IMR-90 (cell line): Measurements from ENCODE around the gene COL9A2. TPM values are rescaled to one million over a fixed set of nuclear protein-coding genes. Genes with fewer than 3 reads are reported as not detected.
A peak's percentile ranks its signal among the peaks of the same experiment; 100 is the strongest.

ENCODE experiments used
- ATAC-seq: fragments of 200-7000 bp; cut with Tn5 transposase; 2 replicates; pipeline ENCODE4 v1.9.1; 2020; ENCODE audit warnings: low read depth, mild to moderate bottlenecking, moderate library complexity
- BruUV-seq: library from RNA; stranded (reverse); fragments of 400-500 nt; replicated peaks from 2 replicates; lab custom pipeline; 2021; lab: Mats Ljungman, UMichigan
- CTCF ChIA-PET: fragments of 300-600 bp; formaldehyde crosslinking; extraction: SDS; loops from one replicate; lab custom pipeline; 2021; ENCODE audit warnings: antibody characterized with exemption; lab: Yijun Ruan, JAX
- POLR2A ChIA-PET: fragments of 300-600 bp; sonication (Branson Sonifier 250); formaldehyde crosslinking; loops from one replicate; lab custom pipeline; 2022; ENCODE audit warnings: antibody characterized with exemption; ENCODE audit not compliant: unreplicated experiment; lab: Charles Lee
- DNase-seq: peaks from one replicate; pipeline ENCODE4 v3.0.0; 2013
- H2AFZ ChIP-seq: replicated peaks from 2 replicates; pipeline ENCODE3; 2013; ENCODE audit warnings: low read length, mild to moderate bottlenecking; ENCODE audit not compliant: poor library complexity
- H2AK5ac ChIP-seq: 2 replicates; pipeline ENCODE4 v1.6.1; 2013; ENCODE audit warnings: low read depth, low read length, inconsistent platforms
- H2AK9ac ChIP-seq: replicated peaks from 2 replicates; pipeline ENCODE3; 2013; ENCODE audit warnings: mild to moderate bottlenecking, low read depth, low read length, moderate library complexity; ENCODE audit not compliant: poor library complexity
- H2BK120ac ChIP-seq: 2 replicates; pipeline ENCODE4 v1.6.1; 2013; ENCODE audit warnings: low read depth, low read length, inconsistent platforms
- H2BK15ac ChIP-seq: 3 replicates; pipeline ENCODE4 v1.6.1; 2013; ENCODE audit warnings: low read depth, low read length, inconsistent platforms
- H2BK20ac ChIP-seq: 2 replicates; pipeline ENCODE4 v1.6.1; 2013; ENCODE audit warnings: low read depth, mild to moderate bottlenecking, inconsistent platforms, low read length, moderate library complexity
- H2BK5ac ChIP-seq: 2 replicates; pipeline ENCODE4 v1.6.1; 2013; ENCODE audit warnings: mild to moderate bottlenecking, low read depth, low read length, inconsistent platforms; ENCODE audit not compliant: poor library complexity, severe bottlenecking
- H3K14ac ChIP-seq: replicated peaks from 2 replicates; pipeline ENCODE4 v1.6.1; 2013; ENCODE audit warnings: low read depth, low read length, inconsistent platforms
- H3K18ac ChIP-seq: 2 replicates; pipeline ENCODE4 v1.6.1; 2013; ENCODE audit warnings: low read depth, low read length, control low read depth
- H3K23ac ChIP-seq: 2 replicates; pipeline ENCODE4 v1.6.1; 2013; ENCODE audit warnings: low read depth, low read length, inconsistent platforms
- H3K27ac ChIP-seq: 2 replicates; pipeline ENCODE4 v1.5.1; 2013; ENCODE audit warnings: mild to moderate bottlenecking, control low read depth, low read length; ENCODE audit not compliant: insufficient read depth
- H3K27me3 ChIP-seq: 2 replicates; pipeline ENCODE4 v1.6.1; 2013; ENCODE audit warnings: low read length; ENCODE audit not compliant: control insufficient read depth, insufficient read depth
- H3K36me3 ChIP-seq: 2 replicates; pipeline ENCODE4 v1.6.1; 2013; ENCODE audit warnings: low read length, mixed read lengths; ENCODE audit not compliant: control insufficient read depth, insufficient read depth
- H3K4ac ChIP-seq: 2 replicates; pipeline ENCODE4 v1.6.1; 2013; ENCODE audit warnings: low read depth, low read length, inconsistent platforms
- H3K4me1 ChIP-seq: 2 replicates; pipeline ENCODE4 v1.6.1; 2013; ENCODE audit warnings: low read length, mixed read lengths; ENCODE audit not compliant: control insufficient read depth, insufficient read depth
- H3K4me2 ChIP-seq: 2 replicates; pipeline ENCODE4 v1.6.1; 2013; ENCODE audit warnings: low read depth, mild to moderate bottlenecking, control low read depth, low read length, moderate library complexity
- H3K4me3 ChIP-seq: 2 replicates; pipeline ENCODE4 v1.5.1; 2013; ENCODE audit warnings: low read depth, mild to moderate bottlenecking, control low read depth, low read length, moderate library complexity; ENCODE audit not compliant: insufficient read depth
- H3K56ac ChIP-seq: 2 replicates; pipeline ENCODE4 v1.6.1; 2013; ENCODE audit warnings: low read length, inconsistent platforms; ENCODE audit not compliant: insufficient read depth; ENCODE audit errors: extremely low read depth
- H3K79me1 ChIP-seq, 2 experiments: 2 replicates each; pipeline ENCODE4 v1.6.1; 2013; ENCODE audit warnings: low read length in 2 of 2, inconsistent platforms in 1 of 2, low read depth in 1 of 2
- H3K9ac ChIP-seq: 2 replicates; pipeline ENCODE4 v1.6.1; 2013; ENCODE audit warnings: low read depth, low read length, control low read depth
- H3K9me1 ChIP-seq: 2 replicates; pipeline ENCODE4 v1.6.1; 2013; ENCODE audit warnings: low read length, inconsistent platforms; ENCODE audit not compliant: insufficient read depth
- H3K9me3 ChIP-seq: 2 replicates; pipeline ENCODE4 v1.6.1; 2013; ENCODE audit warnings: low read length; ENCODE audit not compliant: control insufficient read depth, insufficient read depth
- H4K20me1 ChIP-seq: 2 replicates; pipeline ENCODE4 v1.6.1; 2013; ENCODE audit warnings: low read length, inconsistent platforms; ENCODE audit not compliant: insufficient read depth
- H4K5ac ChIP-seq: 2 replicates; pipeline ENCODE4 v1.6.1; 2013; ENCODE audit warnings: mild to moderate bottlenecking, low read depth, low read length, control low read depth
- H4K8ac ChIP-seq, 2 experiments: 2 replicates each; pipeline ENCODE4 v1.6.1; 2013; ENCODE audit warnings: low read depth in 2 of 2, low read length in 2 of 2, control low read depth in 1 of 2, inconsistent platforms in 1 of 2
- H4K91ac ChIP-seq: 2 replicates; pipeline ENCODE4 v1.6.1; 2013; ENCODE audit warnings: low read depth, low read length, inconsistent platforms; ENCODE audit not compliant: insufficient read depth
- POLR2A ChIP-seq: IDR thresholded peaks from 2 replicates; pipeline ENCODE4 v1.6.1; 2012; ENCODE audit warnings: mild to moderate bottlenecking, low read depth, low read length
- WGBS, 2 experiments: methylation state at CpG; one replicate each; pipeline versions ENCODE4 v1.1.5 to v1.1.7; 2013; ENCODE audit warnings: missing lambda C conversion rate in 2 of 2; ENCODE audit not compliant: insufficient read length in 1 of 2; ENCODE audit errors: extremely low coverage in 2 of 2; 5-methylcytosine and 5-hydroxymethylcytosine counted together
- dilution Hi-C: fragments of 300-500 bp; cut with HindIII; formaldehyde crosslinking; loops from one replicate; pipeline ENCODE4 v1.14.3; 2018; ENCODE audit warnings: low sequenced_read_pairs; ENCODE audit not compliant: unreplicated experiment
- in situ Hi-C: fragments of 300-500 bp; cut with MboI; formaldehyde crosslinking; loops from 3 replicates; pipeline ENCODE4 v1.14.3; 2019; ENCODE audit warnings: low sequenced_read_pairs, inconsistent platforms, mixed read lengths
- intact Hi-C: fragments of 100-400 bp; cut with micrococcal nuclease; formaldehyde crosslinking; loops from 2 replicates; pipeline ENCODE4 v1.10.0; 2022
- polyA plus RNA-seq, 3 experiments: library from polyadenylated mRNA; depleted of rRNA; stranded (reverse); fragments of >200 nt; gene quantifications; 2 replicates each; pipeline ENCODE4 v1.2.3, GENCODE V29; 2012; ENCODE audit warnings: low replicate concordance in 1 of 3
- total RNA-seq: library from RNA; depleted of rRNA; stranded (reverse); fragments of >200 nt; gene quantifications from 2 replicates; pipeline ENCODE4 v1.2.3, GENCODE V29; 2012
- TF ChIP-seq, protein P1 (sequence below): fragments of 150-350 bp; IDR thresholded peaks from 2 replicates; pipeline ENCODE4 v1.6.1; 2017; ENCODE audit warnings: mild to moderate bottlenecking, antibody characterized with exemption, low read length, low read depth

Gene COL9A2
- total and polyA plus RNA-seq, 2 of the 4 experiments (the other 2 are of a cell fraction): 0.90 to 1.6 TPM

DNA sequence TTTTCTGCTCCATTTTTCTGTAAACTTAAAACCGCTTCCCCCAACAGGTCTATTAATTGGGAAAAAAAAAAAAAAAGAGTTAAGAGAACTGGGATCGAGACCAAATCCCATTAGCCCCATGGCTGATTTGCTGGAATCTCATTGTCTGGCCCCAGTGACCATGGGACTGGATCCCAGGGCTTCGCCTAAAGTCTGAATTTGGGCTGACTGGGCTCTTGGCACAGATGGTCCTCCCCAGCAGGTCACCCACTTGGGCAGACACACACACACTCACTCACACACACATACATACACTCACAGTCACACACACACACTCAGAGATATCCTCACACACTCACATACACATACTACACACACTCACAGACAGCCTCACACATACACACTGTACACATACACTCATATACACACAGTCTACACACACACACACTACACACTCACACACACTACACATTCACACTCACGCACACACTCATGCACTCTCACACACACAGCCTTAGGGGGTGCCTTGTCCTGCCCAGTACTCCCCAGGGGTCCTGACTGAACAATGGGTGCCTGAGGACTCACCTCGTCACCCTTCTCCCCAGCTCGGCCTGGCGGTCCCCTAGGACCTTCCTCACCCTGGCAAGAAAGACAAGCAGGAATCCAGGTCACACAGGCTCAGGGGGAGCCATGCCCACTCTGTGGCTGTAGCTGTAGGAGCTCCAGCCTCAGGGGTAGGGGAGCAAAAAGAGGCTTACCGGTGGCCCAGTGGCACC, 7.5 kb downstream of the COL9A2 start:
- H3K4me2 ChIP-seq: no peak overlapping the region
- no peak overlapping the region for H3K9ac ChIP-seq
- no peak overlapping the region for H4K8ac ChIP-seq
- H3K27me3 ChIP-seq: no peaks in the 10 kb centered on the region
- no peak overlapping the region for H2BK120ac ChIP-seq
- H3K9me1 ChIP-seq: peaks cover 3% of the 10 kb centered on the region; the same call in 1 of the 2 replicates
- H3K4me1 ChIP-seq: peaks cover 6% of the 10 kb centered on the region; the same call in 1 of the 2 replicates
- no peaks in the 10 kb centered on the region for H4K20me1 ChIP-seq
- H3K18ac ChIP-seq: no peak overlapping the region
- no peaks in the 10 kb centered on the region for H3K36me3 ChIP-seq
- 93% methylated on average over 5 of the region's 8 CpGs; no CpG with 5 or more reads in 1 of the 2 experiments for WGBS, 2 experiments
- peak overlapping the region; percentile 67 for H2AK9ac ChIP-seq
- no peak overlapping the region for H3K23ac ChIP-seq
- intact Hi-C loops (no loop called here), dilution Hi-C loops (no loop called here), in situ Hi-C loops (no loop called here)
- no peak overlapping the region for H4K91ac ChIP-seq
- BruUV-seq: no TSS peak
- ChIA-PET CTCF (no interaction called here), POLR2A (no interaction called here)
- no peak overlapping the region for H2BK15ac ChIP-seq
- no peak overlapping the region for H3K4me3 ChIP-seq
- no peak for ATAC-seq
- peak overlapping the region; percentile 56 for H2BK5ac ChIP-seq
- no peak overlapping the region; the same call in 1 of the 2 replicates for H2AK5ac ChIP-seq
- no peaks in the 10 kb centered on the region for H3K79me1 ChIP-seq
- no peak overlapping the region for H3K27ac ChIP-seq
- TF ChIP-seq POLR2A: no peak
- TF ChIP-seq, protein P1, sequence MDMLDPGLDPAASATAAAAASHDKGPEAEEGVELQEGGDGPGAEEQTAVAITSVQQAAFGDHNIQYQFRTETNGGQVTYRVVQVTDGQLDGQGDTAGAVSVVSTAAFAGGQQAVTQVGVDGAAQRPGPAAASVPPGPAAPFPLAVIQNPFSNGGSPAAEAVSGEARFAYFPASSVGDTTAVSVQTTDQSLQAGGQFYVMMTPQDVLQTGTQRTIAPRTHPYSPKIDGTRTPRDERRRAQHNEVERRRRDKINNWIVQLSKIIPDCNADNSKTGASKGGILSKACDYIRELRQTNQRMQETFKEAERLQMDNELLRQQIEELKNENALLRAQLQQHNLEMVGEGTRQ: no peak
- no peak overlapping the region for H2AFZ ChIP-seq
- H4K5ac ChIP-seq: no peak overlapping the region
- no peaks in the 10 kb centered on the region for H3K9me3 ChIP-seq
- no peak overlapping the region for H3K14ac ChIP-seq
- H3K56ac ChIP-seq: no peak overlapping the region
- no peak overlapping the region for H2BK20ac ChIP-seq
- no peak for DNase-seq
- no peak overlapping the region for H3K4ac ChIP-seq
